Adipose tissue (tissue), 3 donors: Measurements from ENCODE around the gene DCAF6. TPM values are rescaled to one million over a fixed set of nuclear protein-coding genes. Genes with fewer than 3 reads are reported as not detected.

ENCODE experiments used
- H3K27ac ChIP-seq: one replicate; pipeline ENCODE4 v1.5.1; 2013; ENCODE audit warnings: low read depth, low read length
- WGBS, 3 donors: extraction: QIAGEN DNeasy Blood & Tissue Kit; methylation state at CpG; one replicate each; pipeline ENCODE4 v1.1.7; 2013; 5-methylcytosine and 5-hydroxymethylcytosine counted together
- polyA plus RNA-seq, 3 donors: library from polyadenylated mRNA; stranded (reverse); fragments of 200-250 nt; gene quantifications; one replicate each; pipeline ENCODE4 v1.2.3, GENCODE V29; 2013
- donor health status: healthy with polysubstance abuse.
- donor health status: Bipolar disorder and iron deficiency.
- donor health status: healthy.

Gene DCAF6
- polyA plus RNA-seq, 3 donors = 12.8 to 56.2 (median 29.1) TPM

- WGBS, 3 donors = 90 to 93% (median 92%) methylated on average over 14 of the region's 14 CpGs
- no peak overlapping the region for H3K27ac ChIP-seq
These were observed 153.9 kb downstream of the DCAF6 start for GRCh38 chr1:168090395-168090794.

DNA sequence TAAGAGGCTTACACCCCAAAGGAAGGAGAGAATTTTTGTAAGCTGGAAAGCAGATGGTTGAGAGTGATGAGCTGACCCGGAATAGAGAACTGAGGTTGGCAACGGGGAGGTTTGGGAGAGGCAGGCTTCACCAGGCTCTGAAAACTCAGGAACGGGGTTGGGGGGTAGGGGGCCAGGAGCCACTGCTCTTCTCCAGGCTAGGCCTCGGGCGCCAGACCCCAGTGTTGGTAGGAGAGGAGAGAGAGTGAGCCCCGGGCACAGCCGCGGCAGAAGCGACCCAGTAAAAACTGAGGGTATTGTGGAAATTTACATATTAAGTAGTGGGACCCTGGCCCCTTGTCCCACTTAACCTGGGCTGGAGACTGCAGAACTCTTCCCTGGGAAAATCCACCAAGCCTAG, 154.6 kb downstream of the DCAF6 start:
- 94 to 98% (median 95%) methylated on average over 9 of the region's 9 CpGs for WGBS, 3 donors
- H3K27ac ChIP-seq = no peak overlapping the region

GRCh38 chr1:168091720-168092550, 155.5 kb downstream of the DCAF6 start:
- no peak overlapping the region for H3K27ac ChIP-seq

GRCh38 chr1:168092566-168093355, 156.3 kb downstream of the DCAF6 start:
- no peak overlapping the region for H3K27ac ChIP-seq
- WGBS, 3 donors = 85 to 90% (median 90%) methylated on average over 16 of the region's 16 CpGs

More at GRCh38 chr1:168091720-168092550, 155.5 kb downstream of the DCAF6 start:
- WGBS, 3 donors = 73 to 88% (median 78%) methylated on average over 8 of the region's 8 CpGs

DNA sequence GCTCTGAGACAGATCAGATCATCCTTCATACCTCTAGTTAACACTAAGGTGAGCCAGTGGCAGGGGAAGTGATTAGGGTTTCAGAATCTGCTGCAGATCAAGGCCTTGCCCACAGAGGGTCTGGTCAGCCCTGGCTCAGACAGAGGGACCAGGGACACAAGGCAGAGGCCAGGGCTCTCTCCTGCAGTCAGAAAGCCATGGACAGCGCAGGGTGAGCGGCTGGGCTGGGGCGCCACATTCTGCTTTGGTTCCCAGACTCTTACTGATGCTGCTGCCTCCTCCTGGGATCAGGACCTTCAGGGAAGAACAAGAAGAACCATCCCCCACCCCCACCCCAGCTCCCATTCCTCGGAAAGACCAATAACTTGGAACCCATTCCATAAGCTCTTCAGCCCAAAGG, 157.1 kb downstream of the DCAF6 start:
- no peak overlapping the region for H3K27ac ChIP-seq
- 95 to 100% (median 100%) methylated on average over 4 of the region's 4 CpGs for WGBS, 3 donors

DNA sequence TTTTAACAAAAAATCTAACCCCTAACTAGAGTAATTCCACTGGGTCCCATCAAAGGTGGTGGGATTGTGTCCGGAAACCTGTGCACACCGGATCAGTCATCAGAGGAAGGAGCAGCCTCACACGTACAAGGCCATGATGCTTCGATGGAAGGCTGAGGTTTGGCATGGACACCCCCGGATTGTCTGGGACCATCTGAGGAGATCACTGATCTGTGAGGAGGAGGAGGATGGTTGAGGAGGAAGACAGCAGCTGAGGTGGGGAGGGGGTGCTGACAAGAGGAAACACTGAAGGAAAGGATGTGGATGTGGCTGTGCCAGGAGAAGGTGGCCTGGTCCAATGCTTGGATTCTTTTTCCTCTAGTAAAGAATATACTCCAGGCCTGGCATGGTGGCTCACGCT, 159.0 kb downstream of the DCAF6 start:
- WGBS, 3 donors = 94 to 99% (median 98%) methylated on average over 6 of the region's 6 CpGs

GRCh38 chr1:168096296-168097165, 160.0 kb downstream of the DCAF6 start:
- WGBS, 3 donors = 94 to 96% (median 94%) methylated on average over 27 of the region's 27 CpGs
- H3K27ac ChIP-seq = no peak overlapping the region

More for the DNA sequence above, 159.0 kb downstream of the DCAF6 start:
- H3K27ac ChIP-seq = no peak overlapping the region

GRCh38 chr1:168097921-168098528, 161.5 kb downstream of the DCAF6 start:
- WGBS, 3 donors = 87 to 93% (median 91%) methylated on average over 12 of the region's 12 CpGs
- H3K27ac ChIP-seq = no peak overlapping the region

- no peak overlapping the region for H3K27ac ChIP-seq
- WGBS, 3 donors = 89 to 93% (median 90%) methylated on average over 15 of the region's 15 CpGs
These were observed 162.2 kb downstream of the DCAF6 start for GRCh38 chr1:168098534-168099320.

GRCh38 chr1:168099337-168099801, 162.9 kb downstream of the DCAF6 start:
- H3K27ac ChIP-seq = no peak overlapping the region
- 77 to 81% (median 80%) methylated on average over 7 of the region's 7 CpGs for WGBS, 3 donors

GRCh38 chr1:168100315-168101002, 164.0 kb downstream of the DCAF6 start:
- no peak overlapping the region for H3K27ac ChIP-seq
- WGBS, 3 donors = 92 to 97% (median 96%) methylated on average over 7 of the region's 7 CpGs

DNA sequence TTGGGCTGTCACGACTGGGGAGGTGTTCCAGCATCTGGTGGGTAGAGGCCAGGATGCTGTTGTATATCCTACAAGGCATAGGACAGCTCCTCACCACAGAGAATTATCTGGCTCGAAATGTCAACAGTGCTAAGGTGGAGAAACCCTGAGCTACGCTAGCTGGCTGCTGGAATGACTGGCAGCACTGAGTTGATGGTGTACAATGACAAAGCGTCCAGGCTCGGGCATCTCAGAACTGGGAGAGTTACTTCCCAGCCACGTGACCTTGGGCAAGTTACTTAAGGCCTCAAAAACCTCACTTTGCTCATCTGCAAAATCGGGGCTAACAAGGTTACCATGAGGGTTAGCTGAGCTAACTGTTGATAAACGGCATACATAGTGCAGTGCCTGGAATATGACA, 164.9 kb downstream of the DCAF6 start:
- H3K27ac ChIP-seq = no peak overlapping the region
- 91 to 96% (median 94%) methylated on average over 8 of the region's 8 CpGs for WGBS, 3 donors

GRCh38 chr1:168102487-168102886, 166.0 kb downstream of the DCAF6 start:
- no peak overlapping the region for H3K27ac ChIP-seq
- WGBS, 3 donors = 75 to 86% (median 78%) methylated on average over 1 of the region's 1 CpG

- H3K27ac ChIP-seq = no peak overlapping the region
- 82 to 91% (median 90%) methylated on average over 11 of the region's 11 CpGs for WGBS, 3 donors
These were observed 168.1 kb downstream of the DCAF6 start for GRCh38 chr1:168104535-168104934.

DNA sequence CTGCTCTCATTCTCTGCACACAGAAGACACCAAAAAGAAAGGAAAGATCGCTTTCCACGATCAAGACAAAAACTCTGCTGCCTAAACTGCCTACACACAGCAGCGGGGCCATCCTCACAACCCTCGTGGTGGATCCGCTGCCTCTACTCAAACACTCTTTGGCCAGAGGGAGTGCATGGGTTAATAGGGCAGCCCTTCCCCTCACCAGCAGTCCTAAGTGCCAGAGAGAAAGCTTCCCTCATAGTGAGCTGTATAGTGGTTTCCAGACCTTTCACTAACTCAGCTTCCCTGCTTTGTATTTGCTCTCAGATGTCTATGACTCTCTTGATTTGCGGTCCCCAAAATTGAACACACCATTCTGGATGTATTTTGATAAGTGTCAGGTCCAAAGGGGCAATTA, 169.4 kb downstream of the DCAF6 start:
- WGBS, 3 donors = 94 to 96% (median 94%) methylated on average over 6 of the region's 6 CpGs
- no peak overlapping the region for H3K27ac ChIP-seq

DNA sequence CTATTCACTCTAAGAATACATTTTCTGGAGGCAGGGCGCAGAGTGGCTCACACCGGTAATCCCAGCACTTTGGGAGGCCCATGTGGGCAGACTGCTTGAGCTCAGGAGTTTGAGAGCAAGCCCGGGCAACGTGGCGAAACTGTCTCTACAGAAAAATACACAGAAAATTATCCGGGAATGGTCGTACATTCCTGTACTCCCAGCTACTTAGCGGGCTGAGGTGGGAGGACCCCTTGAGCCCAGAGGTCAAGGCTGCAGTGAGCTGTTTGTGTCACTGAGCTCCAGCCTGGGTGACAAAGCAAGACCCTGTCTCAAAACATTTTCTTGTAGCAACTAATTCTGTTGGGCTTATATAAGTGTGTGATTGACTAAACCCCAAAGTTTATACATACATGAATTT, 169.8 kb downstream of the DCAF6 start:
- WGBS, 3 donors = 80 to 92% (median 90%) methylated on average over 8 of the region's 8 CpGs
- no peak overlapping the region for H3K27ac ChIP-seq
